Spleen (tissue), 11 donors: ENCODE results near the gene IKBKG. TPM values are rescaled to one million over a fixed set of nuclear protein-coding genes. Genes with fewer than 3 reads are reported as not detected.
A peak's percentile ranks its signal among the peaks of the same experiment; 100 is the strongest.
"Not testable (repeated sequence)": the region's sequence is repeated elsewhere in the genome, so short reads cannot be mapped to it uniquely, and the experiment has no call there.

ENCODE experiments used
- DNase-seq: peaks from one replicate; pipeline ENCODE4 v3.0.0-alpha.2; 2020
- H3K27ac ChIP-seq, 8 donors: fragments of 200-600 bp; sonication (generic) in 7 of 8; 1 replicate in 4 of 8; 2 replicates in 4 of 8; pipeline versions ENCODE4 v1.5.0 to v1.8.0; 2016 to 2021; ENCODE audit warnings: inconsistent platforms in 4 of 8, mild to moderate bottlenecking in 4 of 8, moderate library complexity in 1 of 8
- H3K27me3 ChIP-seq, 7 donors: fragments of 200-600 bp; sonication (generic) in 6 of 7; replicated peaks in 1 of 7; 1 replicate in 4 of 7; 2 replicates in 3 of 7; pipeline versions ENCODE4 v1.5.0 to v1.8.0; 2016 to 2021; ENCODE audit warnings: inconsistent platforms in 3 of 7, mild to moderate bottlenecking in 1 of 7
- H3K36me3 ChIP-seq, 6 donors: fragments of 200-600 bp; sonication (generic) in 5 of 6; 1 replicate in 4 of 6; 2 replicates in 2 of 6; pipeline versions ENCODE4 v1.5.0 to v1.8.0; 2016 to 2021; ENCODE audit warnings: inconsistent platforms in 2 of 6
- H3K4me1 ChIP-seq, 6 donors: fragments of 200-600 bp; sonication (generic) in 5 of 6; 1 replicate in 3 of 6; 2 replicates in 3 of 6; pipeline versions ENCODE4 v1.5.0 to v1.8.0; 2016 to 2021; ENCODE audit warnings: inconsistent platforms in 3 of 6
- H3K4me3 ChIP-seq, 8 donors: fragments of 200-600 bp; sonication (generic) in 7 of 8; 1 replicate in 4 of 8; 2 replicates in 4 of 8; pipeline versions ENCODE4 v1.5.0 to v1.8.0; 2016 to 2021; ENCODE audit warnings: inconsistent platforms in 4 of 8, mild to moderate bottlenecking in 4 of 8, moderate library complexity in 2 of 8
- H3K9me3 ChIP-seq, 8 donors: fragments of 200-600 bp; sonication (generic) in 7 of 8; 1 replicate in 4 of 8; 2 replicates in 4 of 8; pipeline versions ENCODE4 v1.5.0 to v1.8.0; 2016 to 2021; ENCODE audit warnings: inconsistent platforms in 4 of 8
- CTCF ChIP-seq, 11 experiments: fragments of 200-600 bp in 7 of 11; fragments of 450-650 bp in 4 of 11; sonication (generic) in 4 of 11; IDR thresholded peaks in 8 of 11; conservative IDR thresholded peaks in 3 of 11; 1 replicate in 7 of 11; 2 replicates in 4 of 11; pipeline versions ENCODE4 v1.4.0 to v1.8.0; 2016 to 2021; ENCODE audit warnings: antibody characterized with exemption in 11 of 11, inconsistent platforms in 4 of 11, mild to moderate bottlenecking in 1 of 11
- POLR2A ChIP-seq, 3 donors: fragments of 450-650 bp; IDR thresholded peaks; one replicate each; pipeline ENCODE4 v1.5.1; 2017; ENCODE audit warnings: antibody characterized with exemption in 3 of 3, mild to moderate bottlenecking in 1 of 3
- POLR2AphosphoS5 ChIP-seq, 3 donors: sonication (generic); formaldehyde crosslinking; IDR thresholded peaks; one replicate each; pipeline ENCODE4 v1.5.1; 2017; ENCODE audit warnings: antibody characterized with exemption in 3 of 3
- WGBS, 5 donors: extraction: QIAGEN DNeasy Blood & Tissue Kit in 3 of 5; methylation state at CpG; one replicate each; pipeline versions ENCODE4 v1.1.5 to v1.1.7; 2013 to 2018; 5-methylcytosine and 5-hydroxymethylcytosine counted together
- intact Hi-C: fragments of 100-400 bp; cut with DNase I; formaldehyde crosslinking; loops from one replicate; pipeline ENCODE4 v1.15.0; 2023; ENCODE audit warnings: low total_unique reads
- polyA plus RNA-seq, 3 donors: library from polyadenylated mRNA; stranded (reverse); fragments of 200-250 nt; gene quantifications; one replicate each; pipeline ENCODE4 v1.2.1, GENCODE V29; 2013
- total RNA-seq, 7 donors: library from RNA; depleted of rRNA in 3 of 7; stranded (reverse); fragments of >200 nt in 3 of 7; fragmentation: NEBNext Ultra II Directional in 4 of 7; extraction: Animal tissue kit (Norgen Biotek cat#: 25700) in 4 of 7; gene quantifications; one replicate each; pipeline versions ENCODE4 v1.1.0 to v1.2.1, GENCODE V29; 2016 to 2021
- donor health status: healthy with polysubstance abuse.
- donor health status: DM: no; HTN: no; CAD: no; lungs with moderate emphysema.
- donor health status: DM: no; HTN: no; CAD: no.
- donor health status: Bipolar disorder and iron deficiency.
- donor health status: healthy.
- donor health status: DM: no; HTN: no; CAD: no.
- donor health status: DM: yes; HTN: yes; CAD: no.

IKBKG gene
- total and polyA plus RNA-seq, 10 donors = 18.9 to 66.6 (median 43.1) TPM

GRCh38 chrX:154549766-154550165 lies 2.3 kb downstream of the IKBKG start:
- WGBS, 5 donors = 76 to 95% (median 87%) methylated on average over 1 of the region's 1 CpG
- H3K27ac ChIP-seq = no peak overlapping the region
- TF ChIP-seq POLR2A (IDR thresholded peaks at IDR 0.05) = no peak
- no peak for TF ChIP-seq POLR2AphosphoS5 (IDR thresholded peaks at IDR 0.05)
- TF ChIP-seq CTCF (IDR thresholded peaks at IDR 0.05 in 8 of 11, conservative IDR thresholded peaks at IDR 0.05 in 3 of 11) = no peak
- H3K4me1 ChIP-seq = peaks cover 11 to 55% (median 37%) of the 10 kb centered on the region in 6 donors
- no peak overlapping the region for H3K4me3 ChIP-seq
- no peaks in the 10 kb centered on the region for H3K27me3 ChIP-seq
- H3K9me3 ChIP-seq = no peaks in the 10 kb centered on the region
- DNase-seq = no peak
- intact Hi-C loops = no loop called here
- peaks cover 0 to 46% (median 10%) of the 10 kb centered on the region in 6 donors for H3K36me3 ChIP-seq

GRCh38 chrX:154552112-154552806 lies 4.8 kb downstream of the IKBKG start:
- intact Hi-C loops, H3K9me3 ChIP-seq, H3K4me3 ChIP-seq, DNase-seq, H3K27me3 ChIP-seq: not testable (repeated sequence)
- H3K27ac ChIP-seq = peak overlapping the region in 3 of 8 donors; percentile 48 to 70 (median 54)
- peaks cover 11 to 38% (median 22%) of the 10 kb centered on the region in 6 donors for H3K4me1 ChIP-seq
- 47 to 81% (median 74%) methylated on average over 6 to 10 of the region's 18 CpGs for WGBS, 5 donors
- peaks cover 0 to 44% (median 10%) of the 10 kb centered on the region in 6 donors for H3K36me3 ChIP-seq

- H3K27ac ChIP-seq, DNase-seq, H3K27me3 ChIP-seq, H3K4me1 ChIP-seq, intact Hi-C loops, H3K4me3 ChIP-seq, H3K9me3 ChIP-seq: not testable (repeated sequence)
- peaks cover 0 to 26% (median 7%) of the 10 kb centered on the region in 6 donors for H3K36me3 ChIP-seq
- 62 to 83% (median 75%) methylated on average over 4 to 5 of the region's 24 CpGs; no CpG with 5 or more reads in 1 of the 5 donors for WGBS, 5 donors
These were observed 10.8 kb downstream of the IKBKG start for GRCh38 chrX:154558060-154558690.

- peaks cover 0 to 18% (median 1%) of the 10 kb centered on the region in 6 donors for H3K36me3 ChIP-seq
- H3K4me3 ChIP-seq, H3K27me3 ChIP-seq, H3K27ac ChIP-seq, H3K9me3 ChIP-seq, H3K4me1 ChIP-seq, intact Hi-C loops: not testable (repeated sequence)
- DNase-seq = peak; percentile 29
- WGBS, 5 donors = 94 to 98% methylated on average over 6 to 9 of the region's 21 CpGs; no CpG with 5 or more reads in 3 of the 5 donors
These were observed 11.5 kb downstream of the IKBKG start for GRCh38 chrX:154558896-154559295.

GRCh38 chrX:154560326-154560725 lies 12.9 kb downstream of the IKBKG start:
- WGBS, 5 donors = 88 to 89% (median 89%) methylated on average over 9 to 12 of the region's 31 CpGs; no CpG with 5 or more reads in 2 of the 5 donors
- peak; percentile 10 for DNase-seq
- H3K4me3 ChIP-seq, H3K9me3 ChIP-seq, H3K27me3 ChIP-seq, H3K4me1 ChIP-seq, H3K36me3 ChIP-seq, H3K27ac ChIP-seq, intact Hi-C loops: not testable (repeated sequence)

GRCh38 chrX:154562295-154562694 lies 14.9 kb downstream of the IKBKG start:
- H3K4me1 ChIP-seq, H3K27ac ChIP-seq, DNase-seq, H3K36me3 ChIP-seq, H3K27me3 ChIP-seq, H3K9me3 ChIP-seq, intact Hi-C loops, H3K4me3 ChIP-seq: not testable (repeated sequence)
- WGBS, 5 donors = no CpG with 5 or more reads among the region's 10 CpGs

- H3K36me3 ChIP-seq, H3K4me3 ChIP-seq, H3K27me3 ChIP-seq, DNase-seq, H3K4me1 ChIP-seq, H3K27ac ChIP-seq, intact Hi-C loops, H3K9me3 ChIP-seq: not testable (repeated sequence)
- WGBS, 5 donors = no CpG with 5 or more reads among the region's 11 CpGs
These were observed 22.9 kb downstream of the IKBKG start for GRCh38 chrX:154570361-154570760.

GRCh38 chrX:154573061-154573460 lies 25.6 kb downstream of the IKBKG start:
- H3K27ac ChIP-seq, H3K27me3 ChIP-seq, H3K36me3 ChIP-seq, intact Hi-C loops, H3K9me3 ChIP-seq, DNase-seq, H3K4me3 ChIP-seq, H3K4me1 ChIP-seq: not testable (repeated sequence)
- no CpG with 5 or more reads among the region's 10 CpGs for WGBS, 5 donors

GRCh38 chrX:154575076-154575475 lies 27.7 kb downstream of the IKBKG start:
- DNase-seq, H3K36me3 ChIP-seq, H3K27me3 ChIP-seq, H3K27ac ChIP-seq, intact Hi-C loops, H3K4me1 ChIP-seq, H3K4me3 ChIP-seq, H3K9me3 ChIP-seq: not testable (repeated sequence)
- no CpG with 5 or more reads among the region's 5 CpGs for WGBS, 5 donors

GRCh38 chrX:154582994-154583393 lies 35.6 kb downstream of the IKBKG start:
- H3K27ac ChIP-seq, H3K4me1 ChIP-seq, H3K27me3 ChIP-seq, intact Hi-C loops, H3K9me3 ChIP-seq, H3K4me3 ChIP-seq, H3K36me3 ChIP-seq, DNase-seq: not testable (repeated sequence)
- no CpG with 5 or more reads among the region's 8 CpGs for WGBS, 5 donors
